GM12873 (cell line): ENCODE results near the gene LDLRAD4.
A peak's percentile ranks its signal among the peaks of the same experiment; 100 is the strongest.

ENCODE experiments used
- TF ChIP-seq, protein P1 (sequence below): IDR thresholded peaks from 2 replicates; pipeline ENCODE4 v1.5.1; 2012; ENCODE audit warnings: low read depth, mild to moderate bottlenecking, moderate library complexity, low read length, control low read depth; ENCODE audit not compliant: insufficient read depth; ENCODE audit errors: missing control alignments

Gene LDLRAD4

DNA sequence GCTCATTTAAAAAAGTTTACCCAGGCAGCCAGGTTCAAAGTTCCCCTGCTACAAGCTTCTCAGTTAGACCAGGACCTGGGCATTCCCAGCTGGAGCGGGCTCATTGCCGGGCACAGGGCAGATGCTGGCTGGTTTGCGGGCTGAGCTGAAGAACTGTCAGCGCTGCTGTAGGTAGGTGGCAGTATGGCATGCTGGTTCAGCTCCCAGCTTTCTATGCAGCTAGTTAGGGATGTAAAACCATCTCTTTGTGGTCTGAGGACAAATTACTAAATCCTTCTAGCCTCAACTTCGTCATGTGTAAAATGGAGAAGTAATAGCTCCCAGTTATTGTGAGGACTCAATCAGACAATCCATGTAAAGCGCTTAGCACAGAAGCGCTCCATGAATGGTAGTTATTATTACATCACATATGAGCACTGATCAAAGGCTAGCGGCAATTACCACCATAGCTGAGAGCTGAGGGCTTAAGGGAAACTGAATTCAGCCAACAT lies 2.4 kb upstream of the LDLRAD4 start:
- TF ChIP-seq, protein P1, sequence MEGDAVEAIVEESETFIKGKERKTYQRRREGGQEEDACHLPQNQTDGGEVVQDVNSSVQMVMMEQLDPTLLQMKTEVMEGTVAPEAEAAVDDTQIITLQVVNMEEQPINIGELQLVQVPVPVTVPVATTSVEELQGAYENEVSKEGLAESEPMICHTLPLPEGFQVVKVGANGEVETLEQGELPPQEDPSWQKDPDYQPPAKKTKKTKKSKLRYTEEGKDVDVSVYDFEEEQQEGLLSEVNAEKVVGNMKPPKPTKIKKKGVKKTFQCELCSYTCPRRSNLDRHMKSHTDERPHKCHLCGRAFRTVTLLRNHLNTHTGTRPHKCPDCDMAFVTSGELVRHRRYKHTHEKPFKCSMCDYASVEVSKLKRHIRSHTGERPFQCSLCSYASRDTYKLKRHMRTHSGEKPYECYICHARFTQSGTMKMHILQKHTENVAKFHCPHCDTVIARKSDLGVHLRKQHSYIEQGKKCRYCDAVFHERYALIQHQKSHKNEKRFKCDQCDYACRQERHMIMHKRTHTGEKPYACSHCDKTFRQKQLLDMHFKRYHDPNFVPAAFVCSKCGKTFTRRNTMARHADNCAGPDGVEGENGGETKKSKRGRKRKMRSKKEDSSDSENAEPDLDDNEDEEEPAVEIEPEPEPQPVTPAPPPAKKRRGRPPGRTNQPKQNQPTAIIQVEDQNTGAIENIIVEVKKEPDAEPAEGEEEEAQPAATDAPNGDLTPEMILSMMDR = peak; percentile 64

DNA sequence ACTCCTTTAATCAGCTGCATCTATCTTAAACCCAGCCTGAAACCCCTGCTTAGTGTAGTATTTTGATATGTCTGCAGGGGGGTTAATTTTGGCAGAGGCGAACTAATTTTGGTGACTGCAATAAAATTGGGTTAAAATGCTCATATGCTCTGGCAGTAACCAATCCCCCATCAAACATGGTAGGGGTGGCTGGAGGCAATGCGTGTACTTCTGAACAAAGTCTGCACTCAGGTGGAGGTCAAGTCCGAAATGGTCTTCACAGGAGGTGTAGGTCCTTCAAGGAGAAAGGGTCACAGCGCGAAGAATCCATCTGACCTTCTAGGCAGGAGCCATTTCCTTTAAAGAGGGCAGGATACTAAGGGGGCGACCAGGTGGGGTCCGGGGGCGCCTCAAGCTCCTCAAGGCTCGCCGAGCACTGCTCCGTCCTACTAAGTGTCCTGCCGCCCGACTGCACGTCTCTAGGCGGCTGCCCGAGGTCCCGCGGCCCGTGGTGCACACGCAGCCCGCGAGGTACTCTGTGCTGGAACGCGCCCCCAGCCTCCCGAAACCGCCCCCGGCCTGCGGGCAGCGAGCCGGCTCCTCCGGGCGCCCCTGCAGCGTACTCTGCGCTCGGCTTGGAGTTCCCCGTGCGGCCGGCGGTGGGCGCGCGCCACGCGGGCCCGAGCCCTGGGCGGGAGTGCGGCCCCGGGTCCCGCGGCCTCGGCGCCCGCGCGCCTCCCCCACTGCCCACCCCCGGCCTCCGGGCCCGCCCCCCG lies 1.7 kb upstream of the LDLRAD4 start:
- TF ChIP-seq, protein P1 = no peak

DNA sequence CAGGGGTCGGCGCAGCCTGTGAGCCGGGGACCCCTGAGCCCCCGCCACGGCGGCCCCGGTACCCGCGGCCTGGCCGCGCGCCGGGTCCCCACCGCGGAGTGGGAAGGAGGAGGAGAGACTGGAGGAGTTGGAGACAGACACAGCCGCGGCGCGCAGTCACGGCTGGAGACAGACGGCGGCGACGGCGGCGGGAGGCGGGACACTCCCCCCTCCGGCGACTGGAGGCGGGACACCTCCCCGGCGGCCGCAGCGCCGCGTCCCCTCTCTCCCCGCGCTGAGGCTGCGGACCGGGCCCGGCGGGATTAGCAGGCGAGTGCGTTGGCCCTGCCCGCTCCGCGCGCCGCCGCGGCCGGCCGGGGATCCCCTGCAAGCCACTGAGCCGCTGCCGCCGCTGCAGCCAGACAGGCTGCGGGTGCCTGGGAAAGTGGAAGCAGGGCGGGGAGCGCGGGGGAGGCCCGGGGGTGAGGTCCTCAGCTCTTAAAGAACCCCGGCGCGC lies 1.0 kb upstream of the LDLRAD4 start:
- TF ChIP-seq, protein P1 = no peak

DNA sequence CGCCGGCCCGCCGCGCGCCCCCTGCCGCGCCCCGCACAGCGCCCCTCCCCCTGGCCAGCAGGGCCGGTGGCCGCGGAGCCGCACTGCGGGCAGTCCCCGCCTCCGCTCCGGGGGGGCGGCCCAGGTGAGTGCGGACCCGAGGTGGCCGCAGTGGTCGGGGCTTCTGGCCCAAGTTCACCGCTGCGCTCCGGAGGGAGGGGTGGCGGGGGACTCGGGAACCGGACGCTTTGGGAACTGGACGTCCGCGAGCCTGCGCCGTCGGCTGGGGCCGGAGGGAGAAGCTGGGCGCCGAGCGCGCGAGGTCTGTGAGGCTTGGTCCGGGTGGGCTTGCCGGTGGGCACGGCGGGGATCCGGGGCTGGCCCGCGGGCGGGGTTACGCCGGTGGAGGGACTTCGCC lies 591 bp upstream of the LDLRAD4 start:
- TF ChIP-seq, protein P1 = no peak

DNA sequence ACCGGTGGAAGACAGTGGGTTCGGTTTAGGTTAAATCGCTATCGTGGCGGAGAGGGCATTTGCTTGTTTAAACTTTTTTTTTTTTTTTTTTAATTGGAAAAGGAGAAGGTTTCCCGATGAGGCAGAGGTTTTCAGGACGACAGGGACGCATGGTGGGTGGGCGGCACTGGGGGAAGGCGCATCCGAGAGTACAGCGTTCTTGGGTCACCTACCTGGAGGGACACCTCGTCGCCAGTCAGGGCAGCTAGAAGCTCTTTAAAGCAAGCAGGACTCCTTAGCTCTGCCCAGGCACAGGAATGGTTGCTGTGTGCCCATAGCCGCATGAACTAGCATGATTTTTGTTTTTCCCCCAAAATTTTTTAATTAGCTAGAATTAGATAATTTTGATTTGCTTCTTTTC lies 437 bp downstream of the LDLRAD4 start:
- TF ChIP-seq, protein P1 = no peak

DNA sequence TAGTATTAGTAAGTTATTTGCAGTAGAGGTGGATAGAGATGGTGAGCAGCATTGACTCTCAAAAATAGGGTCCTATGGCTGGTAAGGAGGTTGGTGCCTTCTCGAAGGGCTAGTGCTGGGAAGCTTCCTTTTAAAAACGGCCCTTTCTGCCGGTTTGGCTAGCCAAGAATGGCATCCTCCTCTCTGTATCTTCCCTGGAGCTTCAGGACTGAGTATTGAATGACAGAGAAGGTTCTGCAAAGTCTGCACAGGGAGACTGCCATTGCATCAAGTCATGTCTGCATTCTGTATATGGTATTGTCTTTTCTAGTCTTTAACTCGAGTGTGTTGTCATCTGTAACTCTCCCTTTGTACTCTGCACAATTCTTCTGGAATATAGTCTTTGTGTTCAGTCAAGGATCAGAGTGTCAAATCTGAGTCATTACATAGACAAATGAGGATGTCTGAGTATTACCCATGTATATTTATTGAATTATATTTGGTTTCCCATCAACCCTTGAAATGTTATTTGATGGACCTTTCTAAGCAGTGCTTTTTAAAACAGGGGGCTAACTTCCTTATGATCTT lies 1.1 kb downstream of the LDLRAD4 start:
- TF ChIP-seq, protein P1 = no peak

DNA sequence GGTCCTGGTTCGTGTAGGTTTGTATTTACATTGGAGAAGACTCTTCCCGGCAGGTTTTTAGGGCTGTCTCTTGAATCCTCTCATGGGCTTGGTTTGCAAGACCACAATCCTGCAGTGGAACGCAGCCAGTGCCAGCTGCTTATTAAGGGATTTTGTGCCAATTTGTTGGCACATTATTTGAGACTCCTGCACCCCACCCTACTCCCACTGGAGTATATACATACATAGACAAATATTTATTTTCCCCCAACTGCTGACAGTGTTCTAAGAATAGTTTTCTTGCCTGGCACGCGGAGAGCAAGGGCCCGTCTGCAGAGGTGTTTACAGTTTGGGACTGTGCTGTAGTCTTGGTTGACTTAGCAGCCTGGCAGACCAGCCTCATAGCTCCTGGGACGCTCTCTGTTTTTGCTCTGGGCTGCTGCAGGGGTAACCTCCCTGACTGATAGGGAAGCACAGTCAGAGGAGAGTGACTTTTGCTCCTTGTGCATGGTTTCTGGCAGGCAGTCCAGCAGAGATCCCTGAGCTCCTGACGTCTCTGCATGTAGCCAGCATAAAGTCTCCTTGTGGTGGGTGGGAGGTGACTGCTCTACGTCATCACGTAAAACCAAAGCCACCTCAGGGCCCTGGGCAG lies 1.9 kb downstream of the LDLRAD4 start:
- TF ChIP-seq, protein P1 = no peak
